GM10266 (cell line): ENCODE data around the gene MS4A4A.

Source experiments
- DNase-seq: peaks from one replicate; pipeline ENCODE4 v3.0.0; 2012; ENCODE audit errors: extremely low spot score
- CTCF ChIP-seq: IDR thresholded peaks from 2 replicates; pipeline ENCODE4 v1.5.1; 2012; ENCODE audit warnings: mild to moderate bottlenecking, low read depth; ENCODE audit not compliant: control insufficient read depth, insufficient read depth; ENCODE audit errors: missing control alignments

Gene MS4A4A

GRCh38 chr11:60252213-60253108, 28.0 kb upstream of the MS4A4A start:
- TF ChIP-seq CTCF: no peak
- no peak for DNase-seq

DNA sequence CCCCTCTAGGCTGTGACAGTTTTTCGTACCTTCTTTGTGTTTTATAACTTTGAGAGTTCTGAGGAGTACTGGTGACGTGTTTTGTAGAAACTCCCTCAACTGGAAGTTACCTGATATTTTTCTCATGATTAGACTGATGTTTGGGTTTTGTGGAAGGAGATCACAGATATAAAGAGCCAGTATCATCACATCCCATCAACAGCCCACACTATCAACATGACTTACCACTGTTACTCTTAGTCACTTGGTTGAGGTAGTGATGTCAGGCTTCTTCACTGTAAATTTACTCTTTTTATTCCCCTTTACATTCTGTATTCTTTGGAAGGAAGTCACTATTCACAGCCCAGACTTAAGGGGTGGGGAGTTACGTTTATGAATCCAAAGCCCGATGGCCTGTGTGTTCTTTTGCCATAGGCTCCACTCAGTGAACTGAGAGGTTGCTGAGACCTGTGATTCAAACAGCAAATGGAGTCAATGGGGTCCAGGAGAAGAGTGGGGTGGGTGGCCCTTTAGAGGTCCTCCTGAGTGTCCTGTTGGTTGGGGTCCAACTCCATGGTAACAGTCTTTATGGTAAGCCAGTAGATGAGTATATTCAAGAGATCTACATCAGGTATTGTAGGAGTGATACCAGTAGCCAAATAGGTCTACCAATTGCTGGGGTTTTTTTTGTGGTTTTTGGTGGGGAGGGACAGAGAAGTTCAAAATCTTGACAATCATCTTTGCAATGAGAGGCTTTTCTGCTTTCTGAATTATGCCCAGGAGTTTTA, 22.3 kb upstream of the MS4A4A start:
- no peak for DNase-seq
- TF ChIP-seq CTCF: no peak

DNA sequence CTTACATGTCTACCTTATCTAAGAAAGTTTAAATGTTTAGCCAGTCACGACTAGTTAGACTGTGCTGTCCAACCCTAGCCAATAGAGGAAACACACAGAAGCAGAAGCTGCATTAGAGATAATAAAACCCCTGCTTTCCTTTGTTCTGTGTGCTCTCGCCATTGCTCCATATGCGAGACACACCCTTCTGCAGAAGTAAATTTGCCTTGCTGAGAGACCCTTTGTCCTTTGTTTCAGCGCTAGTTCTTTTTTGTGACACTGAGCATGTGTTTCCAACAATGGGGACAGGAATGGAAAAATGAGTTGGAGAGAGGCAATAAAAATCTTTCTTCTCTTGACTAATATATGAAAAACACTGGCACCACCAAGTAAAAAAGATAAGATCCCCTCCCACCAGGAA, 19.5 kb upstream of the MS4A4A start:
- no peak for TF ChIP-seq CTCF
- DNase-seq: no peak

DNA sequence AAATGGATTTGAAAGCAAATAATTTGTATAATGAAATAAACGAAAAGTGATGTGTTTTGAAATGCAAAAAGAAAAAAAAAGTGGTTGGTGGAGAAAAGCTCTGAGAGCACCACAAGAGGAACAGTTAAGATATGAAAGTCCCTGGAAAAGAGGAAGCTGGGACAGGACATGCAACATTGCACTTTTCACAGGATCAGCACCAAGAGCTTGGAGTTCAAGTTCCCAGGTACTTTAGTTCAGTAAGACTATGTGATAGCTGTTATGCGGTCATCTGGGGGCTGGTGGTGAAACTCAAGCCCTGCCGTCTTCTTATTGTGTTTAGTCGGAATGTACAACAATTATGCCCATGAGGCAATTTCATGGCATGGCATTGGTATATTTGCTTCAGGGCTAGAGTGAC, 17.1 kb upstream of the MS4A4A start:
- no peak for DNase-seq

GRCh38 chr11:60264644-60265043, 15.8 kb upstream of the MS4A4A start:
- DNase-seq: no peak
- no peak for TF ChIP-seq CTCF

More for the DNA sequence above, 17.1 kb upstream of the MS4A4A start:
- TF ChIP-seq CTCF: no peak

DNA sequence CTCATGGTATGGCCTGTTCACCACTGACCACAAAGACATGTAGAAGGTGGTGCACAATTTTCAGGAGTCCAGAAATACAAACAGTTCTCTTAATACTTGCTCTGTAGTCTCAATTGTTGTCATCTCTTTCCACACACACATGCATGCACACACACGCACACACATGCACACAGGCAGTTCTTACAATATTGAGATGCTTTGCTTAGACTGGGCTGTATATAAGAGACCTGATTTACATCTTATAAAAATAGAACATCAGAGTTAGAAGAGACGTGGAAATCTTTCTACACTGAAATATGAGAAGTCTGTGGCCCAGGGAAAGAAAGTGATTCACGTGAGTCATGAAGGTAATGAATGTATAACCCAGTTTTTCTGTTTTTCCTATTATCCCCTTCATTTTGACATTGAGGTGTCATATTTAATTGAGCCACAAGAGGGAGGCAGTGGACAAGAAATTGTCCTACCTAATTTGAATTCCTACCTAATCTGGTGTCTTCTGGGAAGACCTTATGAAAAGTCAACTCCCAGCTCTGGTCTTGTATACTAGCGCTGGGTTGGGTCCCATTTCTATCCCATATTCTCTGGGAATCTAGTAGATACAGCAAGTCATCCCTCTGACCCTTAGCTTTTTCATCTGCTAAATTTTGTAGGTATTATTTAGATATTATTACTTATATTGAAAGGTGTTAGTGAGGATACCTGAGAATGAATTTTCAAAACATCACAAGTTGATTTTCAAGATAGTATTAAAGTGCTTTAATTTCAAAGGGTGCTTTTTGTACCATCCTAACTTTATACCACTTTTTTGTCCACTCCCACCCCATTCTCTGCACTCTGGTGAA, 14.9 kb upstream of the MS4A4A start:
- peak; percentile 69 for TF ChIP-seq CTCF
- peak; percentile 42 for DNase-seq
